ENCODE results near the gene TPM4.

DNA sequence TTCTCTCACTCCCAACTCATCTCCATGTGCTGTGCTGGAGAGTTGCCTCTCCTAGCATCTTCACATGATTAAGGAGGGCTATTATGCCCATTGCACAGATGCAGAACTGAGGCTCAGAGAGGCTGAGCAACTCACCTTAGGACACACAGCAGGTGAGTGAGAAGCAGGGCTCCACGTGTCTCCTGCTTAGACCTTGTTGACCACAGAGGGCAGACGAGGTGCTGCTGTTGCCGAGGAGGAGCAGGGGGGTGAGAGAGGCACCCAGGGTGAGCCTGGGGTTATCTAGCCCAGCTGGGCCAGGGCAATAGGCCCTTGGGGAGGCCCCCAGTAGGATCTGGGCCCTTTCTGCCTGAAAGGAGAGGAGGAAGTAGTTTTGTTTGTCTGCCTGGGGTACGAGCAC is 64.7 kb downstream of the TPM4 start:
- TF ChIP-seq TAF1 (IDR thresholded peaks at IDR 0.05; ENCODE audit: low read depth) (no peak), FOXM1 (IDR thresholded peaks at IDR 0.05; ENCODE audit: borderline replicate concordance, low read depth) (no peak), TCF12 (IDR thresholded peaks at IDR 0.05; ENCODE audit: low read depth) (no peak), EGR1 (IDR thresholded peaks at IDR 0.05) (no peak), EP300 (IDR thresholded peaks at IDR 0.05; ENCODE audit: borderline replicate concordance) (no peak), CEBPB (IDR thresholded peaks at IDR 0.05) (no peak), TEAD4 (IDR thresholded peaks at IDR 0.05) (no peak), CREB1 (IDR thresholded peaks at IDR 0.05; ENCODE audit: low read depth) (no peak), YY1 (IDR thresholded peaks at IDR 0.05; ENCODE audit: low read depth) (no peak), ZBTB7A (IDR thresholded peaks at IDR 0.05; ENCODE audit: low read depth) (no peak), RAD21 (IDR thresholded peaks at IDR 0.05; ENCODE audit: low read depth) (no peak)
- TF ChIP-seq, protein P1, sequence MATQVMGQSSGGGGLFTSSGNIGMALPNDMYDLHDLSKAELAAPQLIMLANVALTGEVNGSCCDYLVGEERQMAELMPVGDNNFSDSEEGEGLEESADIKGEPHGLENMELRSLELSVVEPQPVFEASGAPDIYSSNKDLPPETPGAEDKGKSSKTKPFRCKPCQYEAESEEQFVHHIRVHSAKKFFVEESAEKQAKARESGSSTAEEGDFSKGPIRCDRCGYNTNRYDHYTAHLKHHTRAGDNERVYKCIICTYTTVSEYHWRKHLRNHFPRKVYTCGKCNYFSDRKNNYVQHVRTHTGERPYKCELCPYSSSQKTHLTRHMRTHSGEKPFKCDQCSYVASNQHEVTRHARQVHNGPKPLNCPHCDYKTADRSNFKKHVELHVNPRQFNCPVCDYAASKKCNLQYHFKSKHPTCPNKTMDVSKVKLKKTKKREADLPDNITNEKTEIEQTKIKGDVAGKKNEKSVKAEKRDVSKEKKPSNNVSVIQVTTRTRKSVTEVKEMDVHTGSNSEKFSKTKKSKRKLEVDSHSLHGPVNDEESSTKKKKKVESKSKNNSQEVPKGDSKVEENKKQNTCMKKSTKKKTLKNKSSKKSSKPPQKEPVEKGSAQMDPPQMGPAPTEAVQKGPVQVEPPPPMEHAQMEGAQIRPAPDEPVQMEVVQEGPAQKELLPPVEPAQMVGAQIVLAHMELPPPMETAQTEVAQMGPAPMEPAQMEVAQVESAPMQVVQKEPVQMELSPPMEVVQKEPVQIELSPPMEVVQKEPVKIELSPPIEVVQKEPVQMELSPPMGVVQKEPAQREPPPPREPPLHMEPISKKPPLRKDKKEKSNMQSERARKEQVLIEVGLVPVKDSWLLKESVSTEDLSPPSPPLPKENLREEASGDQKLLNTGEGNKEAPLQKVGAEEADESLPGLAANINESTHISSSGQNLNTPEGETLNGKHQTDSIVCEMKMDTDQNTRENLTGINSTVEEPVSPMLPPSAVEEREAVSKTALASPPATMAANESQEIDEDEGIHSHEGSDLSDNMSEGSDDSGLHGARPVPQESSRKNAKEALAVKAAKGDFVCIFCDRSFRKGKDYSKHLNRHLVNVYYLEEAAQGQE (IDR thresholded peaks at IDR 0.05; ENCODE audit: low read depth), result no peak
- TF ChIP-seq, protein P2, sequence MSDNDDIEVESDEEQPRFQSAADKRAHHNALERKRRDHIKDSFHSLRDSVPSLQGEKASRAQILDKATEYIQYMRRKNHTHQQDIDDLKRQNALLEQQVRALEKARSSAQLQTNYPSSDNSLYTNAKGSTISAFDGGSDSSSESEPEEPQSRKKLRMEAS (IDR thresholded peaks at IDR 0.05), result no peak
